Measurements from ENCODE around the gene SLC35G4. TPM values are rescaled to one million over a fixed set of nuclear protein-coding genes. Genes with fewer than 3 reads are reported as not detected.
"Not testable (repeated sequence)": the region's sequence is repeated elsewhere in the genome, so short reads cannot be mapped to it uniquely, and the experiment has no call there.

The SLC35G4 gene
- total RNA-seq, 1 experiment from 2014 or later = not detected

DNA sequence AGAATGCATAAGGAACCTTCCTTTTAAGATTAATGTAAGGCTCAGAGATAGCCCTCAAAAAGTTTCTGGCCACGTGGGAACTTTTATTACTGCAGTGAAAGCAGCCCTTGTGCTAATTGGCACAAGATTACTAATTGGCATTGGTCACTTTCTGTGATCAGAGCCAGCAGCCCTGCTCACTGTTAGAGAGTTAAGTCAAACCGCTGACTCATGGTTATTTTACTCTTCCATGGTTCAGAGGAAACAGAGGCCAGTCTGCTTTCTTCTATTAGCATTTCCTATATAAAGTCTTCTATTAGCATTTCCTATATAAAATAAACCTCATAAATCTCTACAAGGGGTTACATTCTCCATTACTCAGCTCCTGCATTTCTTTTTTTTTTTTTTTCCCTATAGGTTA, 1.5 kb upstream of the SLC35G4 start:
- Histone ChIP-seq H3K36me3 (ENCODE audit: insufficient read depth, low read length, poor library complexity, severe bottlenecking) (no peaks in the 10 kb centered on the region), H3K27ac (ENCODE audit: low read depth, low read length, poor library complexity, severe bottlenecking) (no peak overlapping the region), H3K27me3 (replicated peaks; ENCODE audit: insufficient read depth, low read depth, low read length, poor library complexity) (peaks cover 6% of the 10 kb centered on the region), H3K9me3 (ENCODE audit: low read depth, low read length, poor library complexity, severe bottlenecking) (no peaks in the 10 kb centered on the region), H3K4me1 (ENCODE audit: insufficient read depth, low read length, poor library complexity, severe bottlenecking) (no peaks in the 10 kb centered on the region), H3K4me3 (ENCODE audit: low read depth, low read length, poor library complexity, severe bottlenecking) (no peak overlapping the region)
- TF ChIP-seq, protein P1, sequence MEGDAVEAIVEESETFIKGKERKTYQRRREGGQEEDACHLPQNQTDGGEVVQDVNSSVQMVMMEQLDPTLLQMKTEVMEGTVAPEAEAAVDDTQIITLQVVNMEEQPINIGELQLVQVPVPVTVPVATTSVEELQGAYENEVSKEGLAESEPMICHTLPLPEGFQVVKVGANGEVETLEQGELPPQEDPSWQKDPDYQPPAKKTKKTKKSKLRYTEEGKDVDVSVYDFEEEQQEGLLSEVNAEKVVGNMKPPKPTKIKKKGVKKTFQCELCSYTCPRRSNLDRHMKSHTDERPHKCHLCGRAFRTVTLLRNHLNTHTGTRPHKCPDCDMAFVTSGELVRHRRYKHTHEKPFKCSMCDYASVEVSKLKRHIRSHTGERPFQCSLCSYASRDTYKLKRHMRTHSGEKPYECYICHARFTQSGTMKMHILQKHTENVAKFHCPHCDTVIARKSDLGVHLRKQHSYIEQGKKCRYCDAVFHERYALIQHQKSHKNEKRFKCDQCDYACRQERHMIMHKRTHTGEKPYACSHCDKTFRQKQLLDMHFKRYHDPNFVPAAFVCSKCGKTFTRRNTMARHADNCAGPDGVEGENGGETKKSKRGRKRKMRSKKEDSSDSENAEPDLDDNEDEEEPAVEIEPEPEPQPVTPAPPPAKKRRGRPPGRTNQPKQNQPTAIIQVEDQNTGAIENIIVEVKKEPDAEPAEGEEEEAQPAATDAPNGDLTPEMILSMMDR (conservative IDR thresholded peaks at IDR 0.05; ENCODE audit: low read depth, low read length) = no peak
- no peak for TF ChIP-seq EZH2 (IDR thresholded peaks at IDR 0.05; ENCODE audit: borderline replicate concordance, low read depth, low read length, poor library complexity, severe bottlenecking)
- POLR2A ChIA-PET (ENCODE audit: low non-redundant PET) = no interaction called here
- DNase-seq (ENCODE audit: low spot score) = no peak
- BruUV-seq (replicated peaks) = no TSS peak
- CTCF ChIA-PET = interaction anchor here (0.6 kb wide), 1 partner anchor 398 kb away, joined by 3 read pairs; no protein-coding TSS in a partner anchor
- intact Hi-C loops (cut with micrococcal nuclease; ENCODE audit: unreplicated experiment) = loop anchor here (10.0 kb wide), 1 partner anchor 1783 kb away; no protein-coding TSS in a partner anchor

DNA sequence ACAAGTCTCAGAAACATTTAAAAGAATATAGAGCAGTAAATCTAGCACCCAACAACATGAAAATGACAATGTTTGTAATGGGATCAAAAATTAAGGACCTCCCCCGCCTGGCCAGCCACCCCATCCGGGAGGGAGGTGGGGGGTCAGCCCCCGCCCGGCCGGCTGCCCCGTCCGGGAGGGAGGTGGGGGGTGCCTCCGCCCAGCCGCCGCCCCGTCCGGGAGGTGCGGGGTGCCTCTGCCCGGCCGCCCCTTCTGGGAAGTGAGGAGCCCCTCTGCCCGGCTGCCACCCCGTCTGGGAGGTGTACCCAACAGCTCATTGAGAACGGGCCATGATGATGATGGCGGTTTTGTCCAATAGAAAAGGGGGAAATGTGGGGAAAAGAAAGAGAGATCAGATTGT, 778 bp upstream of the SLC35G4 start:
- DNase-seq (ENCODE audit: low spot score); CTCF ChIA-PET; H3K9me3 ChIP-seq (ENCODE audit: low read depth, low read length, poor library complexity, severe bottlenecking); BruUV-seq (replicated peaks); H3K36me3 ChIP-seq (ENCODE audit: insufficient read depth, low read length, poor library complexity, severe bottlenecking); H3K27ac ChIP-seq (ENCODE audit: low read depth, low read length, poor library complexity, severe bottlenecking); H3K4me3 ChIP-seq (ENCODE audit: low read depth, low read length, poor library complexity, severe bottlenecking); H3K4me1 ChIP-seq (ENCODE audit: insufficient read depth, low read length, poor library complexity, severe bottlenecking); POLR2A ChIA-PET (ENCODE audit: low non-redundant PET); H3K27me3 ChIP-seq (replicated peaks; ENCODE audit: insufficient read depth, low read depth, low read length, poor library complexity): not testable (repeated sequence)
- intact Hi-C loops (cut with micrococcal nuclease; ENCODE audit: unreplicated experiment) = loop anchor here (10.0 kb wide), 1 partner anchor 1784 kb away; no protein-coding TSS in a partner anchor

DNA sequence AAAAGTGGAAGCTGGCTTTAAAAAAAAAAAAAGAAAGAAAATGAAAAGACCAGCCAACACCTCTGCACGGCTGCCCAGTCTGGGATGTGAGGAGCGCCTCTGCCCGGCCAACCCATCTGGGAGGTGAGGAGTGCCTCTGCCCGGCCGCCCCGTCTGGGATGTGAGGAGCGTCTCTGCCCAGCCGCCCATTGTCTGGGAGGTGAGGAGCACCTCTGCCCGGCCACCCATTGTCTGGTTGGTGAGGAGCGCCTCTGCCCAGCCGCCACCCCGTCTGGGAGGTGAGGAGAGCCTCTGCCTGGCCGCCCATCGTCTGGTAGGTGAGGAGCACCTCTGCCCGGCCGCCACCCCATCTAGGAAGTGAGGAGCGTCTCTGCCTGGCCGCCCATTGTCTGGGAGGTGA, 3.7 kb downstream of the SLC35G4 start:
- H3K27me3 ChIP-seq (replicated peaks; ENCODE audit: insufficient read depth, low read depth, low read length, poor library complexity); intact Hi-C loops (cut with micrococcal nuclease; ENCODE audit: unreplicated experiment); DNase-seq (ENCODE audit: low spot score); BruUV-seq (replicated peaks); POLR2A ChIA-PET (ENCODE audit: low non-redundant PET); H3K9me3 ChIP-seq (ENCODE audit: low read depth, low read length, poor library complexity, severe bottlenecking); CTCF ChIA-PET; H3K4me3 ChIP-seq (ENCODE audit: low read depth, low read length, poor library complexity, severe bottlenecking); H3K27ac ChIP-seq (ENCODE audit: low read depth, low read length, poor library complexity, severe bottlenecking); H3K4me1 ChIP-seq (ENCODE audit: insufficient read depth, low read length, poor library complexity, severe bottlenecking); H3K36me3 ChIP-seq (ENCODE audit: insufficient read depth, low read length, poor library complexity, severe bottlenecking): not testable (repeated sequence)

DNA sequence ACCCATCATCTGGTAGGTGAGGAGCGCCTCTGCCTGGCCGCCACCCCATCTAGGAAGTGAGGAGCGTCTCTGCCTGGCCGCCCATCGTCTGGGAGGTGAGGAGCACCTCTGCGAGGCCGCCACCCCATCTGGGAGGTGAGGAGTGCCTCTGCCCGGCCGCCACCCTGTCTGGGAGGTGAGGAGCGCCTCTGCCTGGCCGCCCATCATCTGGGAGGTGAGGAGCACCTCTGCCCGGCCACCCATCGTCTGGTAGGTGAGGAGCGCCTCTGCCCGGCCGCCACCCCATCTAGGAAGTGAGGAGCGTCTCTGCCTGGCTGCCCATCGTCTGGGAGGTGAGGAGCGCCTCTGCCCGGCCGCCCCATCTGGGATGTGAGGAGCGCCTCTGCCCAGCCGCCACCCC, 4.2 kb downstream of the SLC35G4 start:
- CTCF ChIA-PET; H3K4me1 ChIP-seq (ENCODE audit: insufficient read depth, low read length, poor library complexity, severe bottlenecking); H3K9me3 ChIP-seq (ENCODE audit: low read depth, low read length, poor library complexity, severe bottlenecking); DNase-seq (ENCODE audit: low spot score); POLR2A ChIA-PET (ENCODE audit: low non-redundant PET); H3K36me3 ChIP-seq (ENCODE audit: insufficient read depth, low read length, poor library complexity, severe bottlenecking); H3K4me3 ChIP-seq (ENCODE audit: low read depth, low read length, poor library complexity, severe bottlenecking); H3K27me3 ChIP-seq (replicated peaks; ENCODE audit: insufficient read depth, low read depth, low read length, poor library complexity); H3K27ac ChIP-seq (ENCODE audit: low read depth, low read length, poor library complexity, severe bottlenecking); BruUV-seq (replicated peaks); intact Hi-C loops (cut with micrococcal nuclease; ENCODE audit: unreplicated experiment): not testable (repeated sequence)

DNA sequence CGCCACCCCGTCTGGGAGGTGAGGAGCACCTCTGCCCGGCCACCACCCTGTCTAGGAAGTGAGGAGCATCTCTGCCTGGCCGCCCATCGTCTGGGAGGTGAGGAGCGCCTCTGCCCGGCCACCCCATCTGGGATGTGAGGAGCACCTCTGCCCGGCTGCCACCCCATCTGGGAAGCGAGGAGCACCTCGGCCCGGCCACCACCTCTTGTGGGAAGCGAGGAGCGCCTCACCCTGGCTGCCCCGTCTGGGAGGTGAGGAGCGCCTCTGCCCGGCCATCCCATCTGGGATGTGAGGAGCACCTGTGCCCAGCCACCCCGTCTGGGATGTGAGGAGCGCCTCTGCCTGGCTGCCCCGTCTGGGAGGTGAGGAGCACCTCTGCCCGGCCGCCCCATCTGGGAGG, 4.6 kb downstream of the SLC35G4 start:
- intact Hi-C loops (cut with micrococcal nuclease; ENCODE audit: unreplicated experiment); H3K4me3 ChIP-seq (ENCODE audit: low read depth, low read length, poor library complexity, severe bottlenecking); H3K27me3 ChIP-seq (replicated peaks; ENCODE audit: insufficient read depth, low read depth, low read length, poor library complexity); DNase-seq (ENCODE audit: low spot score); H3K4me1 ChIP-seq (ENCODE audit: insufficient read depth, low read length, poor library complexity, severe bottlenecking); CTCF ChIA-PET; H3K27ac ChIP-seq (ENCODE audit: low read depth, low read length, poor library complexity, severe bottlenecking); H3K36me3 ChIP-seq (ENCODE audit: insufficient read depth, low read length, poor library complexity, severe bottlenecking); POLR2A ChIA-PET (ENCODE audit: low non-redundant PET); BruUV-seq (replicated peaks); H3K9me3 ChIP-seq (ENCODE audit: low read depth, low read length, poor library complexity, severe bottlenecking): not testable (repeated sequence)

DNA sequence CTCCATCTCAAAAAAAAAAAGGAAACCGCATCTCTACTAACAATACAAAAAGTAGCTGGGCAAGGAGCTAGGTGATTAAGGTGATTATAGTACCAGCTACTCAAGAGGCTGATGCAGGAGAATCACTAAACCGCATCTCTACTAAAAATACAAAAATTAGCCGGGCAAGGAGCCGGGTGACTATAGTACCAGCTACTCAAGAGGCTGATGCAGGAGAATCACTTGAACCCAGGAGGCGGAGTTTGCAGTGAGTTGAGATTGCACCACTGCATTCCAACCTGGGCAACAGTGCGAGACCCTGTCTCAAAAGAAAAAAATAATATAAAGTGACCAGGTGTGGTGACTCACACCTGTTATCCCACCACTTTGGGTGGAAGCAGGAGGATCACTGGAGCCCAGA, 5.6 kb downstream of the SLC35G4 start:
- BruUV-seq (replicated peaks); DNase-seq (ENCODE audit: low spot score); H3K4me3 ChIP-seq (ENCODE audit: low read depth, low read length, poor library complexity, severe bottlenecking); H3K27ac ChIP-seq (ENCODE audit: low read depth, low read length, poor library complexity, severe bottlenecking); H3K4me1 ChIP-seq (ENCODE audit: insufficient read depth, low read length, poor library complexity, severe bottlenecking); CTCF ChIA-PET; H3K36me3 ChIP-seq (ENCODE audit: insufficient read depth, low read length, poor library complexity, severe bottlenecking); H3K9me3 ChIP-seq (ENCODE audit: low read depth, low read length, poor library complexity, severe bottlenecking); POLR2A ChIA-PET (ENCODE audit: low non-redundant PET); intact Hi-C loops (cut with micrococcal nuclease; ENCODE audit: unreplicated experiment); H3K27me3 ChIP-seq (replicated peaks; ENCODE audit: insufficient read depth, low read depth, low read length, poor library complexity): not testable (repeated sequence)

DNA sequence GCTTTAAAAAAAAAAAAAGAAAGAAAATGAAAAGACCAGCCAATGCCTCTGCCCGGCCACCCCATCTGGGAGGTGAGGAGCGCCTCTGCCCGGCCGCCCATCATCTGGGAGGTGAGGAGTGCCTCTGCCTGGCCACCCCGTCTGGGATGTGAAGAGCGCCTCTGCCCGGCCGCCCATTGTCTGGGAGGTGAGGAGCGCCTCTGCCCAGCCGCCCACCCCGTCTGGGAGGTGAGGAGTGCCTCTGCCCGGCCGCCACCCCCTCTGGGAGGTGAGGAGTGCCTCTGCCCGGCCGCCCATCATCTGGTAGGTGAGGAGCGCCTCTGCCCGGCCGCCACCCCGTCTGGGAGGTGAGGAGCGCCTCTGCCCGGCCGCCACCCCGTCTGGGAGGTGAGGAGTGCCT, 37.9 kb downstream of the SLC35G4 start:
- intact Hi-C loops (cut with micrococcal nuclease; ENCODE audit: unreplicated experiment); H3K36me3 ChIP-seq (ENCODE audit: insufficient read depth, low read length, poor library complexity, severe bottlenecking); POLR2A ChIA-PET (ENCODE audit: low non-redundant PET); H3K4me3 ChIP-seq (ENCODE audit: low read depth, low read length, poor library complexity, severe bottlenecking); H3K9me3 ChIP-seq (ENCODE audit: low read depth, low read length, poor library complexity, severe bottlenecking); BruUV-seq (replicated peaks); H3K27ac ChIP-seq (ENCODE audit: low read depth, low read length, poor library complexity, severe bottlenecking); CTCF ChIA-PET; H3K4me1 ChIP-seq (ENCODE audit: insufficient read depth, low read length, poor library complexity, severe bottlenecking); DNase-seq (ENCODE audit: low spot score); H3K27me3 ChIP-seq (replicated peaks; ENCODE audit: insufficient read depth, low read depth, low read length, poor library complexity): not testable (repeated sequence)
